ENCODE results near the gene CORO1C. TPM values are rescaled to one million over a fixed set of nuclear protein-coding genes. Genes with fewer than 3 reads are reported as not detected.
A peak's percentile ranks its signal among the peaks of the same experiment; 100 is the strongest.
"Not testable (repeated sequence)": the region's sequence is repeated elsewhere in the genome, so short reads cannot be mapped to it uniquely, and the experiment has no call there.

The CORO1C gene
- total RNA-seq, 1 donor from 2014 or later: 68.3 TPM

DNA sequence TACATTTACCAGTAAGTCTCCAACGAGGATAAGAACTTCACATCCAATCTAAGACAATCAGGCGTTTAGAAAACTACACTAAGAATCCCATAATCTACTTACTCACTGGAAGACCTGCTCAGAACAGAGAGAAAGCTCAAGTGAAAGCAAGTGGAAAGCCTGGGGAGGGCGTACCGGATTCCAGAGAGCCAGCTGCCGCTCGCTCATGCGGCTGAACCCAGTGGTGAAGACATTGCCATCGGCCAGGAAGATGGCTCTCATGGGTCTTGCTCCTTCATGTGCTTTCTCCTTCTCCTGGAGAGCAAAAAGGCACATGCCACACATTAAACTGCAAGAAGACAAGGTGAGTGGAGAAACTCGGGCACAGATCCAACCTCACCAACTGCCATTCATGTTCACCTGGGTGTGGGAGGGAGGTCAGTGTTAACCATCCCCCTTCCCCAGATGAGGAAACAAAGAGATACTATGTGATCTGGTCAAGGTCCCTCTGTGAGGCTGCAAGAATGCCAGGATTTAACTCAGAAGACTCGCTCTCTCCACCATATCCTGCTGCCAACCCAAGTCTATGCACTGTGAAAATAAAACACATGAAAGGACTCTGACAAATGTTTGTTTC lies 74.1 kb downstream of the CORO1C start:
- H3K4me3 Mint-ChIP-seq: no peak overlapping the region
- peaks cover 69% of the 10 kb centered on the region for H3K36me3 Mint-ChIP-seq (ENCODE audit: low read depth)
- ChIA-PET POLR2A (no interaction called here), CTCF (no interaction called here)
- TF ChIP-seq, protein P1, sequence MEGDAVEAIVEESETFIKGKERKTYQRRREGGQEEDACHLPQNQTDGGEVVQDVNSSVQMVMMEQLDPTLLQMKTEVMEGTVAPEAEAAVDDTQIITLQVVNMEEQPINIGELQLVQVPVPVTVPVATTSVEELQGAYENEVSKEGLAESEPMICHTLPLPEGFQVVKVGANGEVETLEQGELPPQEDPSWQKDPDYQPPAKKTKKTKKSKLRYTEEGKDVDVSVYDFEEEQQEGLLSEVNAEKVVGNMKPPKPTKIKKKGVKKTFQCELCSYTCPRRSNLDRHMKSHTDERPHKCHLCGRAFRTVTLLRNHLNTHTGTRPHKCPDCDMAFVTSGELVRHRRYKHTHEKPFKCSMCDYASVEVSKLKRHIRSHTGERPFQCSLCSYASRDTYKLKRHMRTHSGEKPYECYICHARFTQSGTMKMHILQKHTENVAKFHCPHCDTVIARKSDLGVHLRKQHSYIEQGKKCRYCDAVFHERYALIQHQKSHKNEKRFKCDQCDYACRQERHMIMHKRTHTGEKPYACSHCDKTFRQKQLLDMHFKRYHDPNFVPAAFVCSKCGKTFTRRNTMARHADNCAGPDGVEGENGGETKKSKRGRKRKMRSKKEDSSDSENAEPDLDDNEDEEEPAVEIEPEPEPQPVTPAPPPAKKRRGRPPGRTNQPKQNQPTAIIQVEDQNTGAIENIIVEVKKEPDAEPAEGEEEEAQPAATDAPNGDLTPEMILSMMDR (IDR thresholded peaks at IDR 0.05): no peak
- DNase-seq: no peak
- no peaks in the 10 kb centered on the region for H3K27me3 Mint-ChIP-seq
- no peak for ATAC-seq (ENCODE audit: low read depth)
- no peaks in the 10 kb centered on the region for H3K9me3 Mint-ChIP-seq
- H3K4me1 Mint-ChIP-seq: peaks cover 22% of the 10 kb centered on the region
- no peak overlapping the region for H3K27ac Mint-ChIP-seq
- intact Hi-C loops (cut with micrococcal nuclease): no loop called here

DNA sequence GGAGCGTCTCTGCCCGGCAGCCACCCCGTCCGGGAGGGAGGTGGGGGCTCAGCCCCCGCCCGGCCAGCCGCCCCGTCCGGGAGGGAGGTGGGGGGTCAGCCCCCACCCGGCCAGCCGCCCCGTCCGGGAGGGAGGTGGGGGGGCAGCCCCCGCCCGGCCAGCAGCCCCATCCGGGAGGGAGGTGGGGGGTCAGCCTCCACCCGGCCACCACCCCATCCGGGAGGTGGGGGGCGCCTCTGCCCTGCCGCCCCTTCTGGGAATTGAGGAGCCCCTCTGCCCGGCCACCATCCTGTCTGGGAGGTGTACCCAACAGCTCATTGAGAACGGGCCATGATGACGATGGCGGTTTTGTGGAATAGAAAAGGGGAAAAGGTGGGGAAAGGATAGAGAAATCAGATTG lies 75.1 kb downstream of the CORO1C start:
- ATAC-seq (ENCODE audit: low read depth); H3K4me3 Mint-ChIP-seq; H3K9me3 Mint-ChIP-seq; intact Hi-C loops (cut with micrococcal nuclease); POLR2A ChIA-PET; DNase-seq; H3K27me3 Mint-ChIP-seq; H3K27ac Mint-ChIP-seq; CTCF ChIA-PET: not testable (repeated sequence)
- Mint-ChIP-seq H3K36me3 (ENCODE audit: low read depth) (peaks cover 68% of the 10 kb centered on the region), H3K4me1 (peaks cover 23% of the 10 kb centered on the region)

DNA sequence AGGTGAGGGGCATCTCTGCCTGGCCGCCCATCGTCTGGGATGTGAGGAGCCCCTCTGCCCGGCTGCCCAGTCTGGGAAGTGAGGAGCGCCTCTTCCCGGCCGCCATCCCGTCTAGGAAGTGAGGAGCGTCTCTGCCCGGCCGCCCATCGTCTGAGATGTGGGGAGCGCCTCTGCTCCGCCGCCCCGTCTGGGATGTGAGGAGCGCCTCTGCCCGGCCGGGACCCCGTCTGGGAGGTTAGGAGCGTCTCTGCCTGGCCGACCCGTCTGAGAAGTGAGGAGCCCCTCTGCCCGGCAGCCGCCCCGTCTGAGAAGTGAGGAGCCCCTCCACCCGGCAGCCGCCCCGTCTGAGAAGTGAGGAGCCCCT lies 75.5 kb downstream of the CORO1C start:
- H3K9me3 Mint-ChIP-seq; ATAC-seq (ENCODE audit: low read depth); DNase-seq; CTCF ChIA-PET; H3K4me3 Mint-ChIP-seq; intact Hi-C loops (cut with micrococcal nuclease); H3K27me3 Mint-ChIP-seq; H3K27ac Mint-ChIP-seq: not testable (repeated sequence)
- Mint-ChIP-seq H3K36me3 (ENCODE audit: low read depth) (peaks cover 68% of the 10 kb centered on the region), H3K4me1 (peaks cover 23% of the 10 kb centered on the region)
- POLR2A ChIA-PET: interaction anchor here (1.1 kb wide), 1 partner anchor 20 kb away, joined by 4 read pairs; no protein-coding TSS in a partner anchor

DNA sequence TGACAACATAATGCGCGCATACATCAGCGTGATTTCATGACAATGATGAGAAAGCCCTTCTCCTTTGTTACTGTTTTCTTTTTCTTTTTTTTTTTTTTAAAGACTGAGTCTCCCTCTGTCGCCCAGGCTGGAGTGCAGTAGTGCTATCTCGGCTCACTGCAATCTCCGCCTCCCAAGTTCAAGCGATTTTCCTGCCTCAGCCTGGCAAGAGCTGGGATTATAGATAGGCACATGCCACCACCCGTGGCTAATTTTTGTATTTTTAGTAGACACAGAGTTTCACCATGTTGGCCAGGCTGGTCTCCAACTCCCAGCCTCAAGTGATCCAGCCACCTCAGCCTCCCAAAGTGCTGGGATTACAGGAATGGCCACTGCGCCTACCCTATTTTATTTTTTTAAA lies 76.7 kb downstream of the CORO1C start:
- intact Hi-C loops (cut with micrococcal nuclease); ATAC-seq (ENCODE audit: low read depth); H3K27me3 Mint-ChIP-seq; H3K4me3 Mint-ChIP-seq; H3K9me3 Mint-ChIP-seq; H3K27ac Mint-ChIP-seq; DNase-seq: not testable (repeated sequence)
- ChIA-PET POLR2A (interaction anchor here (1.1 kb wide), 1 partner anchor 19 kb away, joined by 4 read pairs; no protein-coding TSS in a partner anchor), CTCF (interaction anchor here (0.6 to 1.6 kb wide), 3 partner anchors 10 to 1152 kb away, joined by 3 to 13 read pairs (median 3); no protein-coding TSS in a partner anchor)
- Mint-ChIP-seq H3K4me1 (peaks cover 24% of the 10 kb centered on the region), H3K36me3 (ENCODE audit: low read depth) (peaks cover 69% of the 10 kb centered on the region)

DNA sequence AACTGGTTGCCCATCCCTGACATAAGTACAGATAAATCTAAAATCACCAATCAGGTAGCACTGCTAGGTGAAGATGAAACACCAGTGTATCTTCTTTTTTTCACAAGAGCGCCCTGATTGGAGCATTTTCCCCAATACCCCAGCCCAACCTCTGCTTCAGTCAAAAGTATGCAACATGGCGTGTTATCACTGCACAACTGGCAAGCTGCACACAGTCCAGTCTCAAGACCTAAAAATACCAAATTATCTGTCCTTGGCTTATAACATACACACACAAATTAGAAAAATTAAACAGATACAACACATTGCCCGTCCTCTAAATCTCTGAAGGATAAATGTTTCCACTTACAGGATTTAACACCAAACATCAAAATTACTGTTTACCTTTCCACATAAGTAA lies 77.4 kb downstream of the CORO1C start:
- Mint-ChIP-seq H3K27ac (peak overlapping the region; percentile 66), H3K4me3 (no peak overlapping the region), H3K9me3 (no peaks in the 10 kb centered on the region), H3K4me1 (peaks cover 25% of the 10 kb centered on the region), H3K27me3 (no peaks in the 10 kb centered on the region), H3K36me3 (ENCODE audit: low read depth) (peaks cover 71% of the 10 kb centered on the region)
- ChIA-PET POLR2A (interaction anchor here (1.1 to 2.0 kb wide), 3 partner anchors 8 to 19 kb away, joined by 5 to 13 read pairs (median 11); partner anchors contain the start of gene SELPLG), CTCF (interaction anchor here (0.7 to 1.6 kb wide), 5 partner anchors 11 to 90 kb away, joined by 3 to 13 read pairs (median 3); no protein-coding TSS in a partner anchor)
- ATAC-seq (ENCODE audit: low read depth) (no peak), DNase-seq (no peak)
- intact Hi-C loops (cut with micrococcal nuclease): no loop called here
- TF ChIP-seq, protein P1 (IDR thresholded peaks at IDR 0.05): no peak

DNA sequence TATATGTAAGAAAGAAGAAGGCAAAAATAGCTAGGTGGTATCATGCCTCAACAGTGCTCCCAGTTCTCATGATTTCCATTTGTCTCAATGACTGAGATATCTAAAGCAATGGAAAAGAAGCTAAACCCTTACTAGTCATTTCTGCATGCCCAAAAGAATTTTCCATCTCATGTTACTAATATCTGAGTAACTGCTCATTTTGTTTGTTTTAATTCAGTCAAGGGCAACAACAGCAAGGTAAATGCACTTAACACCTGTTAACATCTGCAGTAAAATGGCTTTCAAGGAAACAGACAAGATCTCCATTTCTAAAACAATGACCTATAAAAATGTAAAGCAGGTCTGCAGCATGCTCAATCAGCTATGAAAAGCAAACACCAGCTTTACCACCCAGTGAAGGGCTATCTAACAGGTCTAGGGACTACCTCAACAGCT lies 78.2 kb downstream of the CORO1C start:
- Mint-ChIP-seq H3K27me3 (no peaks in the 10 kb centered on the region), H3K36me3 (ENCODE audit: low read depth) (peaks cover 71% of the 10 kb centered on the region), H3K27ac (peak overlapping the region; percentile 66), H3K9me3 (no peaks in the 10 kb centered on the region), H3K4me1 (peaks cover 26% of the 10 kb centered on the region), H3K4me3 (no peak overlapping the region)
- intact Hi-C loops (cut with micrococcal nuclease): no loop called here
- DNase-seq (no peak), ATAC-seq (ENCODE audit: low read depth) (no peak)
- TF ChIP-seq, protein P1 (IDR thresholded peaks at IDR 0.05): no peak
- ChIA-PET CTCF (interaction anchor here (0.8 to 1.6 kb wide), 5 partner anchors 12 to 84 kb away, joined by 3 to 13 read pairs (median 3); no protein-coding TSS in a partner anchor), POLR2A (interaction anchor here (0.7 to 2.0 kb wide), 4 partner anchors 9 to 19 kb away, joined by 3 to 13 read pairs (median 8); partner anchors contain the start of gene SELPLG)
